HG03378 (cell line): ENCODE results near the gene KLHL22.
"Not testable (repeated sequence)": the region's sequence is repeated elsewhere in the genome, so short reads cannot be mapped to it uniquely, and the experiment has no call there.

ENCODE experiments used
- ATAC-seq: cut with Tn5 transposase; IDR thresholded peaks from one replicate; pipeline ENCODE4 v1.9.1; 2021; ENCODE audit warnings: mild to moderate bottlenecking, moderate library complexity; ENCODE audit not compliant: unreplicated experiment

The KLHL22 gene

GRCh38 chr22:20423906-20424551 lies 71.6 kb downstream of the KLHL22 start:
- no peak for ATAC-seq

- ATAC-seq = no peak
Measured at GRCh38 chr22:20423008-20423905, 72.3 kb downstream of the KLHL22 start.

GRCh38 chr22:20422271-20423007 lies 73.2 kb downstream of the KLHL22 start:
- no peak for ATAC-seq

DNA sequence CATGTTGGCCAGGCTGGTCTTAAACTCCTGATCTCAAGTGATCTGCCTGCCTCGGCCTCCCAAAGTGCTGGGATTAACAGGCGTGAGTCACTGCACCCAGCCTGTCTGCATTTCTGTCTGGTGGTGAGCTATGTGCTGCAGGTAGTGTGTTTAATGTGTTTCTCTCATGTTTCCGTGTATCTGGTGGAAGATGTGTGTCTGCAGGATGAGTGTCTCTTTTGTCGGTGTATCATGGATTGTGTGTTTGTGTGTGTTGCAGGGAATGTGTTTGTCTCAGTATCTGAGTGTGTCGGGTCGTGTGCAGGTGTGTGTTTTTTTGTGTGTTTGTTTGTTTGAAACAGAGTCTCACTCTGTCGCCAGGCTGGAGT lies 74.1 kb downstream of the KLHL22 start:
- ATAC-seq = no peak

DNA sequence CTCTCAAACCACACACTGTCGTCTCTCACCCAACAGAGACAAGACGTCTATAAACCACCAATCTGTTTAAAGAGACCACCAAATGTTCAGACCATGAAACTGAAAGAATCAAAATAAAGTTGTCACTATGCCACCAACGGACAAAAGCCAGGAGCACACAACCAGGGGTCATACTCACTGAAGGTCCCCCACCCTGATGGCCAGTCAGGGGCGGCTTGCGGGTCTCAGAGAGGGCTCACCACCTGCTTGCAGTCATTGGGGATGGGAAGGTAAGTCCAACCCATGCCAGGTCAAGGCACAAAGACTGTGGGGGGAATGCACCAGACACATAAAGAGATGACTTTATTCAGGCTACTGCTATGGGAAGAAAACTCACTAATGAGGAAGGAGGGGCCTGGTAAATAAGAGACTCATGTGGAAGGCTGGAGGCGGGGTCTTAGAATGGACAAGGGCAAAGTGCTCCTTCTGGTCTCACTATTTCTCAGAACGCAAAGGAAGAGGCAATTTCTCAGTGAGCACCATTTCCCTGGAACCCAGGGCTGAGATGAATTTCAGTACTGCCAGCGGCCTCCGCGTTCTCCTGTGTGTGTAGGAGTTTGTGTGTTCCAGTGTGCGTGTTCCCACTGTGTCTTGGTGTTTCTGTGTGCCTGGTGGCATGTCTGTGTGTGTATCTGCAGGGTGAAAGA lies 75.3 kb downstream of the KLHL22 start:
- no peak for ATAC-seq

DNA sequence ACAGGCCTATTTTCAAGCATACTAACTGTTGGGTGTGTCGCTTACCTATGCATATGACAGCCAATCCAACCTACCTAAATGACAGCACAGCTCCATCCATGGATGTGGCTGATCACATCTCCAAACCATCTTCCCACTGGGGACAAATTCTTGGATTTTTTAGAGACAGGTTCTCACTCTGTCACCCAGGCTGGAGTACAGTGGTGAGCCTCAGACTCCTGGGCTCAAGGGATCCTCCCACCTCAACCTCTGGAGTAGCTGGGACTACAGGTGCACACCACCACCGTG lies 76.0 kb downstream of the KLHL22 start:
- ATAC-seq = no peak

DNA sequence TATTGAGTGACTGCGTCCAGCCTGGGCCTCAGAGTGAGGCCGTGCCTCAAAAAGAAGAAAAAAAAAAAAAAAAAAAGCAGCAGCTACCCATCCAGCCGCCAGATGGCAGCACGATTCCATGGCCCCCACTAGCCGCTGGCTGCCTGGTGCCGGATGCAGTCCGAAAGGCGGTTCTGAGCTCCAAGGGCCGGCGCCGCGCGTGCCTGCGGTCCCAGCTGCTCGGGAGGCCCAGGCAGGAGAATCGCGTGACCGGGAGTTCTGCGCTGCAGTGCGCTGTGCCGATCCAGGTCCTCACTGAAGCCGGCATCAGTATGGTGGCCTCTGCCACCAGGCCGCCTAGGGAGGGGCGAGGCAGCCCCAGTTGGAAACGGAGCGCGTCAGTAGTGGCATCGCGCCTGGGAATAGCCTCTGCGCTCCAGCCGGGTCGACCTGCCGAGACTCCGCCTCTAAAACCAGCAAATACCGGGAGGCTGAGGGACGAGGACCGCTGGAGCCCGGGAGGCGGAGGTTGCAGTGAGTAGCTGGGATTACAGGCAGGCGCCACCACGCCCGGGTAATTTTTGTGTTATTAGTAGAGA lies 77.3 kb downstream of the KLHL22 start:
- no peak for ATAC-seq

GRCh38 chr22:20415699-20416098 lies 79.9 kb downstream of the KLHL22 start:
- not testable (repeated sequence) for ATAC-seq

DNA sequence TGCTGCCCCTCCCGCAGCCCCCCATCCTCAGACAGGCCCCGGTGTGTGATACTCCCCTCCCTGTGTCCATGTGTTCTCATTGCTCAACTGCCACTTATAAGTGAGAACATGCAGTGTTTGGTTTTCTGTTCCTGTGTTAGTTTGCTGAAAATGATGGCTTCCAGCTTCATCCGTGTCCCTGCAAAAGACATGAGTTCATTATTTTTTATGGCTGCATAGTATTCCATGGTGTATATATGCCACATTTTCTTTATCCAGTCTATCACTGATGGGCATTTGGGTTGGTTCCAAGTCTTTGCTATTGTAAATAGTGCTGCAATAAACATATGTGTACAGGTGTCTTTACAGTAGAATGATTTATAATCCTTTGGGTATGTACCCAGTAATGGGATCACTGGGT lies 80.4 kb downstream of the KLHL22 start:
- ATAC-seq = not testable (repeated sequence)

DNA sequence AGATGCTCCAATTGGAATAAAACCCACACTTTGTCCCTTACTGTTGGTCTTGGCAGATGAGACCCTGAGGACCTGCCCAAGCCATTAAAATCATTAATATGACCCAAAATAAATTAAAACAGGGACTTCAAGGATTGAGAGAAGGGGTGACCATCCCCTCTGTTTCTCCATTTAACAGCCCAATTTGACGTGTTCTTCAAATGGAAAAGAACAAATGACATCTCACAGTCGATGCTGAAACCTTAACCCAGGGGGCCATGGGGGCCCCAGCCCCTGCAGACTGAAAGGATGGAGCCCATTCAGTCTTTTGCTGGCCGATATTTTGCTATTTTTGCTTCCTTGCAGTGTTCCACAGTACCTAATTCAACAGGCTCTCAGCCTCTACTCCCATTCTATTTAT lies 81.1 kb downstream of the KLHL22 start:
- no peak for ATAC-seq

- no peak for ATAC-seq
Measured at GRCh38 chr22:20414059-20414440, 81.5 kb downstream of the KLHL22 start.

DNA sequence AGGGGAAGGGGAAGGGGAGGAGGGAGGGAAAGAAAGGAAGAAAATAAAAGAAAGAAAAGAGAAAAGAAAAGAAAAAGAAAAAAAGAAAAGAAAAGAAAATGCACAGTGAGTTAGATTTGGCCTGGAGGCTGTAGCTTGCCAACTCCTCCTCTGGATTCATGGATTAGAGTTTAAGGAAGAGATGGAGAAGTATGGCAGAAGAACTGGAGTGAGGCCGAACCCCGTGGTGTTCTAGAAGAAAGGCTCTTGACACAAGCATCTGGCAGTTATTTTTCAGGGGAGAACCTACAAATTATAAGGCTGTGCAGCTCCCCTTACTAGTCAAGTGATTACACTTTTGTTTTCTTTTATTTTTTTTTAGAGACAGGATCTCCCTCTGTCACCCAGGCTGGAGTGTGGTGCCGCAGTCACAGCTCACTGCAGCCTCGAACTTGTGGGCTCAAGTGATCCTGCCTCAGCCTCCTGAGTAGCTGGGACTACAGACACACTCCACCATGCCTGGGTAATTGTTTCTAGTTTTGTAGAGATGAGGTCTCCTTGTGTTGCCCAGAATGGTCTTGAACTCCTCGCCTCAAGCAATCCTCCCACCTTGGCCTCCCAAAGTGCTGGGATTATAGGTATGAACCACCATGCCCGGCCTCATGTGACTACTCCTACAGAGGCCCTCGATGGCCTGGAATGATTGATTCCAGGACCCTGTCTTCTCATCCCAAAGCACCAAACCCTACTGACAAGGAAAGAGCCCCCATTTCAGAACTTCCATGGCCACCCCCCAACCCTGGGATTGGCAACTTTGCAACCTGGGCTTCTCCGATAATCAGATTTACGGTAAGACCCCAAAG lies 82.2 kb downstream of the KLHL22 start:
- ATAC-seq = no peak

- ATAC-seq = no peak
Measured at GRCh38 chr22:20412474-20413216, 83.0 kb downstream of the KLHL22 start.

GRCh38 chr22:20409385-20409784 lies 86.2 kb downstream of the KLHL22 start:
- ATAC-seq = not testable (repeated sequence)

DNA sequence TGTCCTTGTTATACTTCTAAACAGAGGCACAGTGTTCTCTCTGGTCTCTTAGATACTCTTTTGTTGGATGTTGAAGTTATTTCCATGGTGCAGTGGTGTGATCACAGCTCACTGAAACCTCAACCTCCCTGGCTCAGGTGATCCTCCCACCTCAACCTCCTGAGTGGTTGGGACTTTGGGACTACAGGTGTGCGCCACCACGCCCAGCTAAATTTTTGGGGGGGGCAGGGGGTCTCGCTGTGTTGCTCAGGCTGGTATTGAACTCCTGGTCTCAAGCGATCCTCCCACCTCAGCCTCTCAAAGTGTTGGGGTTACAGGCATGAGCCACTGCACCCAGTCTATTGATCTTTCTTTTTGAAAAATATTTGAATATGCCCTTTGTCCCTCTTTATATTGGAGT lies 86.7 kb downstream of the KLHL22 start:
- no peak for ATAC-seq

- no peak for ATAC-seq
Measured at GRCh38 chr22:20407829-20408228, 87.8 kb downstream of the KLHL22 start.

GRCh38 chr22:20406686-20407408 lies 88.7 kb downstream of the KLHL22 start:
- no peak for ATAC-seq

DNA sequence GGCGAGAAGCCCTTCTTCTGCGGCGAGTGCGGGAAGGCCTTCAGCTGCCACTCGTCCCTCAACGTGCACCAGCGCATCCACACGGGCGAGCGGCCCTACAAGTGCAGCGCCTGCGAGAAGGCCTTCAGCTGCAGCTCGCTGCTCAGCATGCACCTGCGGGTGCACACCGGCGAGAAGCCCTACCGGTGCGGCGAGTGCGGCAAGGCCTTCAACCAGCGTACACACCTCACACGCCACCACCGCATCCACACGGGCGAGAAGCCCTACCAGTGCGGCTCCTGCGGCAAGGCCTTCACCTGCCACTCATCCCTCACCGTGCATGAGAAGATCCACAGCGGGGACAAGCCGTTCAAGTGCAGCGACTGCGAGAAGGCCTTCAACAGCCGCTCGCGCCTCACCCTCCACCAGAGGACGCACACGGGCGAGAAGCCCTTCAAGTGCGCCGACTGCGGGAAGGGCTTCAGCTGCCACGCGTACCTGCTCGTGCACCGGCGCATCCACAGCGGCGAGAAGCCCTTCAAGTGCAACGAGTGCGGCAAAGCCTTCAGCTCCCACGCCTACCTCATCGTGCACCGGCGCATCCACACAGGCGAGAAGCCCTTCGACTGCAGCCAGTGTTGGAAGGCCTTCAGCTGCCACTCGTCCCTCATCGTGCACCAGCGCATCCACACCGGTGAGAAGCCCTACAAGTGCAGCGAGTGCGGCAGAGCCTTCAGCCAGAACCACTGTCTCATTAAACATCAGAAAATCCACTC lies 89.5 kb downstream of the KLHL22 start:
- no peak for ATAC-seq
